GM19035 (cell line): Measurements from ENCODE around the gene TYW1B.
"Not testable (repeated sequence)": the region's sequence is repeated elsewhere in the genome, so short reads cannot be mapped to it uniquely, and the experiment has no call there.

ENCODE experiments used
- ATAC-seq: cut with Tn5 transposase; IDR thresholded peaks from one replicate; pipeline ENCODE4 v1.9.1; 2021; ENCODE audit not compliant: unreplicated experiment

TYW1B gene, protein sequence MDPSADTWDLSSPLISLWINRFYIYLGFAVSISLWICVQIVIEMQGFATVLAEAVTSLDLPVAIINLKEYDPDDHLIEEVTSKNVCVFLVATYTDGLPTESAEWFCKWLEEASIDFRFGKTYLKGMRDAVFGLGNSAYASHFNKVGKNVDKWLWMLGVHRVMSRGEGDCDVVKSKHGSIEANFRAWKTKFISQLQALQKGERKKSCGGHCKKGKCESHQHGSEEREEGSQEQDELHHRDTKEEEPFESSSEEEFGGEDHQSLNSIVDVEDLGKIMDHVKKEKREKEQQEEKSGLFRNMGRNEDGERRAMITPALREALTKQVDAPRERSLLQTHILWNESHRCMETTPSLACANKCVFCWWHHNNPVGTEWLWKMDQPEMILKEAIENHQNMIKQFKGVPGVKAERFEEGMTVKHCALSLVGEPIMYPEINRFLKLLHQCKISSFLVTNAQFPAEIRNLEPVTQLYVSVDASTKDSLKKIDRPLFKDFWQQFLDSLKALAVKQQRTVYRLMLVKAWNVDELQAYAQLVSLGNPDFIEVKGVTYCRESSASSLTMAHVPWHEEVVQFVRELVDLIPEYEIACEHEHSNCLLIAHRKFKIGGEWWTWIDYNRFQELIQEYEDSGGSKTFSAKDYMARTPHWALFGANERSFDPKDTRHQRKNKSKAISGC

DNA sequence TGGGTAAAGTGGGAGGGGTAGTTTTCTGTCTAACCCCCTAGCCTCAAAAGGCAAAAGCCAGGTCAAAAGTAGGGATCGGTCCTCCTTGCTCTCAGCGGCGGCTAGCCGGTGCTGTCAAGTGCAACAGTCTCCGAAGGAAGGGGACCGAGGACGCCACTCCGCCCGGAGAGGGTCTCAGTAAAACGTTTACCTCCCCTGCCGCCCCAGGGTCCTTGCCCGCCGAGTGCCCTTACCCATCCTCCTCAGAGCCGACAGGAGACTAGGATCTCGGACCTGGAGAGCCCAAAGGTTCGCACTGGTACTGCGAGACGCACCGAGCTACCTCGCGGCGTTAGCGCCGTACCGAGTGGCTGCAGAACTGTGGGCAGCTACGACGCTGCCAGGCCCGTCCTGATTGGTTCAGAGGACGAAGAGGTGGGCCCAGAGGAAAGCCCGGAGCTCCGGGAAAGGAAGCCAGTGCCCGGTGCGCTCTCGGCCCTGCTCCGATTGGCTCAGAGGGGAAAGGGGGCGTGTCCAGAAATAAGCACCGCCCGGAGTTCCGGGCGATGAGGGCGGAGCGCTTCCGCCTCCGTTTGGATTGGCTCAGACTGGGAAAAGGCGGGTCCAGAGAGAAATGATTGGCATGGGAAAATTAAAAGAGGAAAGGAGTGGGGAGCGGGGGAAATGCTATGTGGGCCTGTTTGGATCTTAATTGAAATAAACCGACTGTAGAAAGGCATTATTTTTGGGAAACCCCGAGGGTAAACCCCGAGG is at the start of gene TYW1B:
Gene TYW1B (minus strand): TSS at position 362 of the 753 bp plus-strand sequence. CDS start 125 bp downstream, at position 237.
- peak; percentile 82 for ATAC-seq

DNA sequence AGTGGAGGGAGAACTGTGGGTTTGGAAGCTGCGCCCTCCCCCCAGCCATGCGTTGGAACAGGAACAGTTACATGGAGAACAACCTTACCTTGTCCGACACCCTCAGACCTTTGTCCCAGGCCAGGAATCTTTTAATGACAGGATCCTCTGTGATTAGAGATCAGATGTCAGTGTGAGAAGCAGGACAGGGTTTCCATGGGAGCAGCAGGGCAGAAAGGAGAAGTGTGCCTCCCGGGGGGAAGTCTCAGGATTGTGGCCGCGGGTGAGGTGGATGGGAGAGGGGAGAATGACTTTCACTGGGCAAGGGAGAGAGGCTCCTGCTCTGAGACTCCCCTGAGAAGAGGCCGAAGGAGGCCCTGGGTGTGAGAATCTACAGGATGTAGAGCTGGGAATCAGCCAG is 39.6 kb upstream of the TYW1B start:
- not testable (repeated sequence) for ATAC-seq

DNA sequence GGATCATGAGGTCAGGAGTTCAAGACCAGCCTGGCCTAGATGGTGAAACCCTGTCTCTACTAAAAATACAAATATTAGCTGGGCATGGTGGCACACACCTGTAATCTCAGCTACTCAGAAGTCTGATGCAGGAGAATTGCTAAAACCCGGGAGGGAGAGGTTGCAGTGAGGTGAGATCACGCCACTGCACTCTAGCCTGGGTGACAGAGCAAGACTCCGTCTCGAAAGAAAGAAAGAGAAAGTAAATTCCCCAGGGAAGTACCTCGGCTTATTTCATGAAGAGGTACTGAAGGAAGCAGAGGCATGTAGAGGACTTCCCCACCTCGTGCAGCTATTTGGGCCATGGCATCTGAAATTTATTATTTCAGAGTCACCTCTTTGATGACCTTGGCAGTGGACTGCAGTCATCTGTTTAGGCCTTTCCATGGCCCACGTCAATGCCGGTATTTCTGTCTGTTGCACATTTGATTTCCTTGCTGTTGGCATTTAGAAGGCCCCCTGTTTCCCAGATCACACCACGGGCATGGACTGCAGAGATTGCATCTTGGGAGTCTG is 30.9 kb upstream of the TYW1B start:
- not testable (repeated sequence) for ATAC-seq

DNA sequence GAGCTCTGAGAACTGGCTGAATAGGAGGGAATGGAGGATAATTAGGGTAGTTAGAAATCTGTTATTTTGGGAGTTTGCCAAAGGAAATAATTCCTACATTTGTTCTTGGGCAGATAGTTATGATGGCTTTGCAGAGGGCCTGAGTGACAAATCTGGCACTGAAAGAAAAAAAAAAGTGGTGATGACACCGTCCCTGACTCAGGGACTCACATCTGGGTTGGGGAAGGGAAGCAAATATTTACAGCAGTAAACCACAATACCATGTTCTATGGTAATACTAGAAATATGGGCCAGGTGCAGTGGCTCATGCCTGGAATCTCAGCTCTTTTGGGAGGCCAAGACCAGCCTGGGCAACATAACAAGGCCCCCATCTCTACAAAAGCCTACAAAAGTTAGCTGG is 29.9 kb upstream of the TYW1B start:
- not testable (repeated sequence) for ATAC-seq

DNA sequence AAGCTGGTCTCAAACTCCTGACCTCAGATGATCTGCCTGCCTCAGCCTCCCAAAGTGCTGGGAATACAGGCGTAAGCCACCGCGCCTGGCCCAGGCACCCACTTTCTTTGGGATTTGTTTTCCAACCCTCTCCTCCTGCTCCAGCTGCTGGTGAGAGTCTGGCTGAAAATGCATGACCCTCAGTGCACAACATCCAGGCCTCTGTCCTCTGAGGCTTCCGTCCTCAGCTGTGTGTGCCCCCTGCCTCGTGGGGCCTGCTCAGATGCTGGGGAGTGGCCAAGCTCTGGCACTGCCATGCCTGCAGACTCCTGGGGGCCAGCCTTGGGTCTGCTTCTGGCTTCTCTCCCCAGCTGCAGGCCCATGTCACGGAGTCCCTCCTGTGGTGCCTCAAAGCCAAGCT is 27.3 kb upstream of the TYW1B start:
- ATAC-seq, result not testable (repeated sequence)

DNA sequence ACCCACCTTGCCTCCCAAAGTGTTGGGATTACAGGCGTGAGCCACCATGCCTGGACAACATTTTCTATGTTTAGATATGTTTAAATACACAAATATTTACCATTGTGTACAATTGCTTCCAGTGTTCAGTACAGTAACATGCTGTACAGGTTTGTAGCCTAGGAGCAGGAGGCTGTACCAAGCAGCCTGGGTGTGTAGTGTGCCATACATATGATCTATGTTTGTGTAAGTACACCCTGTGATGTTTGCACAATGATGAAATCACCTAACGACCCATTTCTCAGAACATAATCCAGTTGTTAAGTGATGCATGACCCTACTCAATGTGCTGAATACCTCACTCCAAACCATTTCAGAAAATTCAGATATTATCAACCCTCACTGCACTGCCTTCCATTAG is 24.9 kb upstream of the TYW1B start:
- ATAC-seq, result not testable (repeated sequence)

DNA sequence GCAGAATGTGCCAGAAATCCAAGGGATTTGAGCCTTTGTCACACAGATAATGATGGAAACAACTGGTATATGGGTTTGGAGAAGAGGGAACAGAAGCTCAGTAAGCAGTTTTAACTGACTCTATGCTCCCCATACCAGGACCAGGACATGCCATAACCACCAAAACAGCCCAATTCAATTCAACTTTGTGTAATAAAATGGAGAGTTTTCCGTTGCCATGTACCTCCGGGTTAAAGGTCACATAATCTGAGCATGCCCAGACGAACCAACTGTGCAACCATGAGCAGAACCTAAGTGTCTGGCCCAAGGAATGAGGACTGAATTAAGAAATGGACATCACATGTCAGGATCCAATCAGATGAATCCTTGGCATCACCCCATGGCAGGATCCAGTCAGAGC is 22.7 kb upstream of the TYW1B start:
- ATAC-seq, result not testable (repeated sequence)

DNA sequence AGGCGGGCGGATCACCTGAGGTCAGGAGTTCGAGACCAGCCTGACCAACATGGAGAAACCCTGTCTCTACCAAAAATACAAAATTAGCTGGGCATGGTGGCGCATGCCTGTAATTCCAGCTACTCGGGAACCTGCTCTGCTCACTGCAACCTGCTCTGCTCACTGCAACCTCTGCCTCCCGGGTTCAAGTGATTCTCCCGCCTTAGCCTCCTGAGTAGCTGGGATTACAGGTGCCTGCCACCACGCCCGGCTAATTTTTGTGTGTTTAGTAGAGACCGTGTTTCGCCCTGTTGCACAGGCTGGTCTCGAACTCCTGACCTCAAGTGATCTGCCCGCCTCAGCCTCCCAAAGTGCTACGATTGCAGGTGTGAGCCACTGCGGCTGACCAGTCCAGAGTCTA is 16.1 kb upstream of the TYW1B start:
- ATAC-seq, result not testable (repeated sequence)

DNA sequence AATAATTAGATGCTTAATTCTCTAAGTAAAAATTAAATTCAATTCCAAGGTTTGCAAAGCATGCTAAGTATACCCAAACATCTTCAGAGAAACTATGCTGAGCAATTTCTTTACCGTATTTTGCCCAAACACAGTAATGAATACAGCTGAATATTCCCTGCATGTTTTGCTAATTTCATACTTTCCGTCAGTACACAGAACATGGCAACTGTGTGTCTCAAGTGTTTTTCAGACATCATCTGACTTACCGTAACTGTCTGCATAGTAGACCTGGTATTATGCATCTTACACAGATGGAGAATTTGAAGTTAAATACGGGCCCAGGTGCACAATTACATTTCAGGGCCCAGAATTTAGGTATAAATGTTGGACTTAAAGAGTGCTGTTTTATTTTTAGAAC is 15.2 kb upstream of the TYW1B start:
- not testable (repeated sequence) for ATAC-seq

DNA sequence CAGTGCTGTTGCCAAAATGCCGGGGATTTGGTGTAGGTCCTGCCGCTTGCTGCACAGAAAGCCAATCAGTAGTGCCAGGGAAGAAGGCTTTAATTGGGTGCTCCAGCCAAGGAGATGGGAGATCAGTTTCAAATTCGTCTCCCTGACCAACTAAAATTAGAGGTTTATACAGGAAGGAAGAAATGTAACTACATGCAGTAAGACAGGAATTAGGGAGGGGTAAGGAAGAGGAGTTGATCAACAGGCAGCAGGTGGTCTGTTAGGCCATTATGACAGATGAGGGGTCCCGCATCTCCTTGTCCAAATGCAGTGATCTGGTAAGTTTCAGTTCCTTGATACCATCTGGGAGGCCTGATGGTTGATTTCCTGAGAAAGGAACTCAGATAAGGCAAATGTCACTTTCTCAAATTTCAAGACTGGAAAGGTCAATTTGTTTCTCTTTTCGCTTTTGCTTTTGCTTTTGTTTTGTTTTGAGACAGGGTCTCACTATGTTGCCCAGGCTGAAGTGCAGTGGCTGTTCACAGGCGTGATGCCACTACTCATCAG is 13.0 kb upstream of the TYW1B start:
- not testable (repeated sequence) for ATAC-seq

DNA sequence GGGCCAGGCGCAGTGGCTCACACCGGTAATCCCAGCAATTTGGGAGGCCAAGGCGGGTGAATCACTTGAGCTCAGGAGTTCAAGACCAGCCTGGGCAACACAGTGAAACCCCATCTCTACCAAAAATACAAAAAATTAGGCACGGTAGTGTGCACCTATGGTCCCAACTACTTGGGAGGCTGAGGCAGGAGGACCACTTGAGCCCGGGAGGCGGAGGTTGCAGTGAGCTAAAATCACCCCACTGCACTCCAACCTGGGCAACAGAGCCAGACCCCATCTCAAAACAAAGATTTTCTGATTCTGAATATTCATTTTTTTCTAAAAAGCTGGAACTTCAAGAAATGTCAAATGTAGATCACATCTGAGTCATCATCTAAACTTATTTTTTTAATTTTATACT is 10.3 kb upstream of the TYW1B start:
- not testable (repeated sequence) for ATAC-seq

DNA sequence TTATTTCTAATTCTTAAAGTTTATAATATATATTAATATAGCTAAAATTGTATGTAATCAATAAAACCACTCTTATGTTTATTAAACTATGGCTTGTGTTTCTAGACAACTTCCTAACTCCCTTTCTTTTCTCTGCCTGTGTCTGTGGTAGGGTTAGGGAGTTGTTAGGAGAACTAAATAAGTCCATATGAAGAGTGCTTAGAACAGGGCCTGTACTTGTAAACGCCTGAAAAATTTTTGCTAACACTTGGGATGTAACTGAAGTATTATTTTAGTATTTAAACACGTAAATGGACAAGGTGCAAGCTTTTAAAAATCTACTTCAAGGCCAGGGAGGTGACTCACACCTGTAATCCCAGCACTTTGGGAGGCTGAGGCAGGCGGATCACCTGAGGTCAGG is 9.3 kb upstream of the TYW1B start:
- ATAC-seq, result not testable (repeated sequence)

DNA sequence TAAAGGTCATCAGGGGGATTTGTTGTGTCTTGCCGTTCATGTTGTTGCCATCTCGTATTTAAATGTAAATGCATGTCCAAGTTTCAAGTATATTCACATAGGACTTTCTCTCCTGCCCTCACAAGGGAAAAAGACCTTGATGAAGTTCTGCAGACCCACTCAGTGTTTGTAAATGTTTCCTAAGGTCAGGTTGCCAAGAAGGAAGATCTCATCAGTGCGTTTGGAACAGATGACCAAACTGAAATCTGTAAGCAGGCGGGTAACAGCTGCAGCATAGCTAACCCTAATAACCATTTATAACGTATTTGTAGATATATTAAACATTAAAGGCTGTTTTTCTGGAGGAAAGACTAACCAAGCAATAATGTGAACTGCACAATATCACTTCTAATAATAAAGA is 2.6 kb upstream of the TYW1B start:
- not testable (repeated sequence) for ATAC-seq

DNA sequence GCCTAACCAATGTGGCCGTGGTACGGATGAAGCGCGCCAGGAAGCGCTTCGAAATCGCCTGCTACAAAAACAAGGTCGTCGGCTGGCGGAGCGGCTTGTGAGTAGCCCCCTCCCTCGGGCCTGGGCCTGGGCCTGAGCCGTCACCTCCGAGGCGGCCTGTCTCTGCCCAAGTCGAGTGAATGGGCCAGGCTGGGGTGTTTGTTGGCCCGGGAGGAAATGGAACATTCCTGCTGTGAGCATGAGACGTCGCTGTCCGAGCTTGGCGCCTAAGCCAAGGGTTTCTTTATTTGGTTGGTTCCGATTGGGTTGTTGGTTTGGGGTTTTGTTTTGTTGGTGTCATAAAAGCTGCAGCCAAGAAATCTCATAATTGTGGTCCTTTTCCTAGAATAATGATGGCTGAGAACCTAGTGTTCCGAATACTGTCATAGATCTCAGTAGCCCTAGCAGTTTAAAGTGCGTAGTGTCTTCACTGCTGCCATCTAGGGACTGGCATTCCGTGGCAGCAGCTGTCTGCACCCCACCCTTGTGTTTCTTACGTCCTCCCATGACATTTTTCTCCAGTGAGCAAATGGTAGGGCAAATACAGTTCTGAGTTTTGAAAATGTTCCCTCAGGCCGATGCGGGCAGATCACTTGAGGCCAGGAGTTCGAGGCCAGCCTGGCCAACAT is 1.8 kb upstream of the TYW1B start:
- ATAC-seq, result peak; percentile 27

DNA sequence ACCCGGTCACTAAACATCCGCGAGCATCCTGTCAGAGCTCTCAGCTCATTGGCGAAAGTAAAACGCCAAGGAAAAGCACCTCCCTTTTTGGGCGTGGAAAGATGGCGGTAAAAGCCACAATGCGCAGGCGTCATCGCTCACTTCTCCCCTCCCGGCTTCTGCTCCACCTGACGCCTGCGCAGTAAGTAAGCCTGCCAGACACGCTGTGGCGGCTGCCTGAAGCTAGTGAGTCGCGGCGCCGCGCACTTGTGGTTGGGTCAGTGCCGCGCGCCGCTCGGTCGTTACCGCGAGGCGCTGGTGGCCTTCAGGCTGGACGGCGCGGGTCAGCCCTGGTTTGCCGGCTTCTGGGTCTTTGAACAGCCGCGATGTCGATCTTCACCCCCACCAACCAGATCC is 1.3 kb upstream of the TYW1B start:
- ATAC-seq, result peak; percentile 53

DNA sequence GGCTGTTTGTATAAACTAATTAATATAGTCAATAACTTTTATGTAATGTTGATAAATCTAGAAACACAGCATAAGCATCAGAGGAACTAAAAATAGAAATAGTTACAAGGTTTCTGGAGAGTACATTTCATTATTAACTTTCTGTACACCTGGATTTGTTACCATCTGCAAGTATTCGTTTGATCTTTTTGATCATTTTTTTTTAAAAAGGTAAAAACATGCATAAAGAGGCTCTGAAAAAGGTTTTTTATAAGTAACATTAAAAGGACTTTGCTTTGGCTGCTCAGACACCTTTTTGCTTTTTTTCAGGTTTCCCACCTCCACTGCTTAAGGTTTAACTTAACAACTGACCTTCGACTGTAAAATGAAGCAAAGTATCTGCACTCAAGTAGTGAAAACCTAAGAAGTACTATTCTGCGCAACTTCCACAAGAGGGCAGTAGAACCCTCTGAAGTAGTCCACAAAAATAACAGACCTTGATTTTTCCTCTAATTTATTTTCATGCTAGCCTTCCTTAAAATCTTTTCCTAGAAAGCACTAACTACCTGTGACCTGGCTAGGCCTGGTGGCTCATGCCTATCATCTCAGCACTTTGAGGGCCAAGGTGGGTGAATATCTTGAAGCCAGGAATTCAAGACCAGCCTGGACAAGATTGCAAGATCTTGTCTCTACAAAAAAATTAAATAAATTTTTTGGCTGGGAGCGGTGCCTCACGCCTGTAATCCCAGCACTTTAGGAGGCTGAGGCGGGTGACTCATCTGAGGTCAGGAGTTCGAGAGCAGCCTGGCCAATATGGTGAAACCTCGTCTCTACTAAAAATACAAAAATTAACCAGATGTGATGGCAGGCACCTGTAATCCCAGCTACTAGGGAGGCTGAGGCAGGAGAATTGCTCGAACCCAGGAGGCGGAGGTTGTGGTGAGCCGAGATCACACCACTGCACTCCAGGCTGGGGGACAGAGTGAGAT is 4.0 kb downstream of the TYW1B start:
- ATAC-seq, result not testable (repeated sequence)

DNA sequence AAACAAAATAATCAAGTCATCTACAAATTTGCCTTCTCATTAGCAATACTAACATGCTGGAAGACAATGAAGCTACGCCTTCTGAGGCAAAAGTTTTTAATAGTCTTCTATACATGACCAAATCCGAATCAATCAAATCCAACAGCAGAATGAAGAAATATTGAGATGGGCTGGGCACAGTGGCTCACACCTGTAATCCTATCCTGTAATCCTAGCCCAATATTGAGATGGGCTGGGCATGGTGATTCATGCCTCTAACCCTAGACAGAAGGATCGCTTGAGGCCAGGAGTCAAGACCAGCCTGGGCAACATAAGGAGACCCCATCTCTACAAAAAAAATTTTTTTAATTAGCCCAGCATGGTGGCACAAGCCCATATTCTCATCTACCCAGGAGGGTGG is 5.5 kb downstream of the TYW1B start:
- ATAC-seq, result not testable (repeated sequence)

DNA sequence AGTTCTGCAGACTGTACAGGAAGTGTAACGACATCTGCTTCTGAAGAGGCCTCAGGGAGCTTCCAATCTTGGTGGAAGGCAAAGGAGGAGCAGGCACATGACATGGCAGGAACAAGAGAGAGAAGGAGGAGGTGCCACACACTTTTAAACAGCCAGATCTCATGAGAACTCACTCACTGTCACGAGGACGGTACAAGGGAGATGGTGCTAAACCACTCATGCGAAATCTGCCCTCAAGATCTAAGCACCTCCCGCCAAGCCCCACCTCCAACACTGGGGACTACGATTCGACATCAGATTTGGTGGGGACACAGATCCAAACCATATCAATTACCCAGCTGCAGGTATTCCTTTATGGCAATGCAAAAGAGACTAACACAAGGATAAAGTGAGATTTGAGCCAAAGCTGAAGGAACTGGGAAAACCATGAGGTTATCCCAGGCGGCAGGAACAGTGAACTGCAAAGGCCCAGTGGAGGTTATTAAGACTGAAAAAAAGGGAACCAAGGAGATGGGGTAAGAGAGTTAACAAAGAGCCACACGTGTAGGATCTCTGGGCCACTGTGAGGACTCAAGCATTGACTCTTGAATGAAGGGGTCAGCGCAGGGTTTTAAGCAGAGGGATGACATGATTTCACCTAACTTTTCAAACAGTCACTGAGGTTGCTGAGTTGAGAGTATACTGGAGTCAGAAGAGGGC is 9.2 kb downstream of the TYW1B start:
- ATAC-seq, result not testable (repeated sequence)

DNA sequence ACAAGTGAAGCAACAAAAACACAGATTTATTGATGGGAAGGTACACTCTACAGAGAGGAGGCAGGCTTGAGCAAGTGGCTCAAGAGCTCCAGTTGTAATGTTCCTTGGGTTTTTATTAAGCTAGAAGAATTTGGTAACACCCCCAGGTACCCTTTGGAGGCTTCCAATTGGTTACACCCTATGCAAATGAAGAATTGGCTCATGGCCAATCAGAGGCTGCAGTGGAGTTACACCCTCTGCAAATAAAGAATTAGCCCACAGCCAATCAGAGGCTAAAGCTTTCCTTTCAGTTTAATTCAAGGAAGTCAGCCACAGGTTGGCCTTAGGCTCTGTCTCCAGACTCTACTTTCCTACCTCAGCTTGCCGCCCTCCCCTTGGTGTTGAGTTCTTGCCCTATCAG is 10.3 kb downstream of the TYW1B start:
- ATAC-seq, result not testable (repeated sequence)
